Inflammatory macrophage treated with lipopolysaccharide for 4 hours (primary cell): ENCODE results near the gene PRKAB1.

Source experiments
- DNase-seq: peaks from one replicate; pipeline ENCODE4 v3.0.0-alpha.2; 2020

The PRKAB1 gene

GRCh38 chr12:119664642-119665041 is 3.3 kb upstream of the PRKAB1 start:
- DNase-seq: no peak

GRCh38 chr12:119665164-119665929 is 2.6 kb upstream of the PRKAB1 start:
- no peak for DNase-seq

- peak; percentile 56 for DNase-seq
Measured at GRCh38 chr12:119666226-119666795, 1.6 kb upstream of the PRKAB1 start.

GRCh38 chr12:119666900-119667576 is 895 bp upstream of the PRKAB1 start:
- peak; percentile 39 for DNase-seq

GRCh38 chr12:119668324-119668841 is 450 bp downstream of the PRKAB1 start:
- peak; percentile 17 for DNase-seq

GRCh38 chr12:119669744-119670472 is 2.0 kb downstream of the PRKAB1 start:
- no peak for DNase-seq

GRCh38 chr12:119671070-119671469 is 3.1 kb downstream of the PRKAB1 start:
- peak; percentile 33 for DNase-seq

- no peak for DNase-seq
Measured at GRCh38 chr12:119672194-119672593, 4.3 kb downstream of the PRKAB1 start.

GRCh38 chr12:119673634-119674033 is 5.7 kb downstream of the PRKAB1 start:
- DNase-seq: peak; percentile 7

- DNase-seq: no peak
Measured at GRCh38 chr12:119674560-119674959, 6.6 kb downstream of the PRKAB1 start.

- DNase-seq: no peak
Measured at GRCh38 chr12:119676022-119676421, 8.1 kb downstream of the PRKAB1 start.

GRCh38 chr12:119676573-119676972 is 8.6 kb downstream of the PRKAB1 start:
- DNase-seq: no peak

- no peak for DNase-seq
Measured at GRCh38 chr12:119678459-119678858, 10.5 kb downstream of the PRKAB1 start.

GRCh38 chr12:119679081-119679480 is 11.1 kb downstream of the PRKAB1 start:
- DNase-seq: no peak

GRCh38 chr12:119679490-119679889 is 11.6 kb downstream of the PRKAB1 start:
- DNase-seq: no peak

GRCh38 chr12:119681111-119681510 is 13.2 kb downstream of the PRKAB1 start:
- DNase-seq: no peak

GRCh38 chr12:119681728-119682638 is 14.1 kb downstream of the PRKAB1 start:
- peak; percentile 55 for DNase-seq

GRCh38 chr12:119682639-119683252 is 14.8 kb downstream of the PRKAB1 start:
- peak; percentile 90 for DNase-seq

- DNase-seq: no peak
Measured at GRCh38 chr12:119683413-119683812, 15.5 kb downstream of the PRKAB1 start.

- DNase-seq: no peak
Measured at GRCh38 chr12:119683816-119684215, 15.9 kb downstream of the PRKAB1 start.

GRCh38 chr12:119684711-119685369 is 16.9 kb downstream of the PRKAB1 start:
- DNase-seq: no peak
